HUES64 (cell line): Measurements from ENCODE around the gene PIK3CD.
"Not testable (repeated sequence)": the region's sequence is repeated elsewhere in the genome, so short reads cannot be mapped to it uniquely, and the experiment has no call there.

ENCODE experiments used
- H3K27ac ChIP-seq: 2 replicates; pipeline ENCODE4 v1.7.0; 2013; ENCODE audit warnings: low read depth, low read length, inconsistent platforms
- H3K27me3 ChIP-seq: 2 replicates; pipeline ENCODE4 v1.6.1; 2013; ENCODE audit warnings: mild to moderate bottlenecking, low read length; ENCODE audit not compliant: insufficient read depth
- H3K36me3 ChIP-seq: 2 replicates; pipeline ENCODE4 v1.6.1; 2013; ENCODE audit warnings: mild to moderate bottlenecking, low read length; ENCODE audit not compliant: insufficient read depth
- H3K4me1 ChIP-seq: 2 replicates; pipeline ENCODE4 v1.6.1; 2013; ENCODE audit warnings: mild to moderate bottlenecking, low read length, moderate library complexity; ENCODE audit not compliant: insufficient read depth
- H3K4me3 ChIP-seq: 2 replicates; pipeline ENCODE4 v1.5.1; 2013; ENCODE audit warnings: mild to moderate bottlenecking, low read length, moderate library complexity
- H3K9ac ChIP-seq: 2 replicates; pipeline ENCODE4 v1.6.1; 2013; ENCODE audit warnings: mild to moderate bottlenecking, low read depth, low read length
- H3K9me3 ChIP-seq: 2 replicates; pipeline ENCODE4 v1.6.1; 2013; ENCODE audit warnings: low read depth, low read length; ENCODE audit not compliant: insufficient read depth
- WGBS: fragments of 150-250, 120-280 bp; methylation state at CpG from one replicate; pipeline ENCODE4 v1.1.7; 2013; ENCODE audit warnings: missing lambda C conversion rate; 5-methylcytosine and 5-hydroxymethylcytosine counted together

Gene PIK3CD

DNA sequence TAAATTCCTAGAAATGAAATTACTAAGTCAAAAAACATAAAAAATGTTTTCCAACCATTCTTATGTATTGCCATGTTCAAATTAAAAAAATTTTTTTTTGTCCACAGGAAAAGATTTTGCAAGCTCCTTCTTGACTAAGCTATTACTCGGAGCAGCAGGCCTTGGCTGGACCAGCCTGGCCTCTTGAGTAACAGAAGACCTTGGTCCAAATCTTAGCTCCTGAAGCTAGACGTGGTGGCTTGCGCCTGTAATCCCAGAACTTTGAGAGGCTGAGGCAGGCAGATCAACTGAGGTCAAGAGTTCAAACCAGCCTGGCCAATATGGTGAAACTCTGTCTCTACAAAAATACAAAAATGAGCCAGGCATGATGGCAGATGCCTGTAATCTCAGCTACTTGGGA, 94.7 kb downstream of the PIK3CD start:
- no peak overlapping the region for H3K27ac ChIP-seq
- H3K4me3 ChIP-seq: no peak overlapping the region
- no peak overlapping the region for H3K9ac ChIP-seq
- 98% methylated on average over 3 of the region's 3 CpGs for WGBS
- H3K27me3 ChIP-seq: no peaks in the 10 kb centered on the region
- no peaks in the 10 kb centered on the region for H3K9me3 ChIP-seq
- H3K36me3 ChIP-seq: peaks cover 84% of the 10 kb centered on the region
- no peaks in the 10 kb centered on the region for H3K4me1 ChIP-seq

DNA sequence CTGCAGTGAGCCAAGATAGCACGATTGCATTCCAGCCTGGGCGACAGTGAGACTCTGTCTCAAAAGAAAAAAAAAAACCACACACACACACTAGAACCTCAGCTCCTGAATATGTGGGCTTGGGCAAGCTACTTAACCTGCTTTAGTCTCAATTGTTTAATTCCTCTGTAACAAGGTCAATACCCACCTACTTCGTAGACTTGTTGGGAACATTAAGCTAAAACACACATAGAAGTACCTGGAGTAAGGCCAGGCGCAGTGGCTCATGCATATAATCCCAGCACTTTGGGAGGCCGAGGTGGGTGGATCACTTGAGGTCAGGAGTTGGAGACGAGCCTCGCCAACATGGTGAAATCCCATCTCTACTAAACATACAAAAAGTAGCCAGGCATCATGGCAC, 95.1 kb downstream of the PIK3CD start:
- no peak overlapping the region for H3K4me3 ChIP-seq
- H3K9me3 ChIP-seq: no peaks in the 10 kb centered on the region
- H3K36me3 ChIP-seq: peaks cover 84% of the 10 kb centered on the region
- 96% methylated on average over 7 of the region's 7 CpGs for WGBS
- no peaks in the 10 kb centered on the region for H3K27me3 ChIP-seq
- no peak overlapping the region for H3K9ac ChIP-seq
- no peaks in the 10 kb centered on the region for H3K4me1 ChIP-seq
- no peak overlapping the region for H3K27ac ChIP-seq

DNA sequence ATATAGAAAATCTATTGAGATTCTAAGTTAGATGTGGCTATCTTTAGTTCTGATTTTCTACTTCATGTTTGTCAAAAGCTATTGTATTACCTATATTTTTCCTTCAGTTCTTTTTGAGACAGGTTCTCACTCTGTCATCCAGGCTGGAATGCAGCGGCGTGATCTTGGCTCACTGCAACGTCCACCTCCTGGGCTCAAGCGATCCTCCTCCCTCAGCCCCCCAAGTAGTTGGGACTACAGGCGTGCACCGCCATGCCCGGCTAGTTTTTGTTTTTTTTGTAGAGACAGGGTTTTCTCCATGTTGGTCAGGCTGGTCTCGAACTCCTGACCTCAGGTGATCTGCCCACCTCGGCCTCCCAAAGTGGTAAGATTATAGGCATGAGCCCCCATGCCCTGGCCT, 96.9 kb downstream of the PIK3CD start:
- not testable (repeated sequence) for H3K27me3 ChIP-seq, H3K27ac ChIP-seq, H3K4me1 ChIP-seq, H3K4me3 ChIP-seq, H3K9me3 ChIP-seq, H3K9ac ChIP-seq
- WGBS: 95% methylated on average over 9 of the region's 9 CpGs
- peaks cover 82% of the 10 kb centered on the region for H3K36me3 ChIP-seq

DNA sequence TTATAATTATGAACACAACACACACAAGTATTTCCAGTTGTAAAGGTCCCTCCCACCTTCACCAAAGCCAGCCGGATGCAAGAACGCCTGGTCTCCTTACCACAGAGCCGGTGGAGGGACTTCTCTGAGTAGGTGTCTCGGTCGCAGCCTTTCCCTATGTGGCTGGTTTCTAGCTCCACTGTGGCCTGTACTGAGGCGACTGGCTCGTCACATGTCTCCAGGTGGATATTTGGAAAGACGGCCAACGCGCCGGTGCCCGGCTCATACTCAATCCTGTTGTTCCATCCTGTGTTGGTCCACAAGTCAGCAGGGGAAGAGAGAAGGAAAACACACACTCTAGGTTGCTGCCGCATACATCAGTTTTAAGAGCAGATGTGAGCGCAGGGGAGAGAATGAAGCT, 97.8 kb downstream of the PIK3CD start:
- Histone ChIP-seq H3K36me3 (peaks cover 79% of the 10 kb centered on the region), H3K9me3 (no peaks in the 10 kb centered on the region)

DNA sequence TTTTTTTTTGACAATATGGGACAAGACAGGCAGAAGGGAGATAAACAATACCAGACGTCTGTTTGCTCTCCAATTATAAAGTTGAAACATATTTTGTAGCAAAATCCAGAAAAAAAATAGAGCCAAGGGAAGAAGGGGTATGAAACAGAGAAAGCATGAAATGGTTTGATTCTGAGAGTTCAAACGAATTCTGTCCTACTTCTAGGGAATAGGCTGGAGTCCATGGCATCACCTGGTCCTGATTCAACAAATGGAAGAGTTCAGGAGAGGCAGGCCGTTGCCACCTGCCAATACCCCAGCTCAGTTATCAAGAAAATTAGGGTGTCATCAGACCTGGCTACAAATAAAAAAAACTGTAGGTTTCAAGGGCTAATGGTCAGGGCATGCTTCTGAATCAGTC, 100.4 kb downstream of the PIK3CD start:
- no peaks in the 10 kb centered on the region for H3K27me3 ChIP-seq
- H3K4me1 ChIP-seq: peaks cover 7% of the 10 kb centered on the region; the same call in 1 of the 2 replicates
- 93% methylated on average over 3 of the region's 3 CpGs for WGBS
- peaks cover 64% of the 10 kb centered on the region for H3K36me3 ChIP-seq
- H3K27ac ChIP-seq: no peak overlapping the region
- no peaks in the 10 kb centered on the region for H3K9me3 ChIP-seq
- H3K9ac ChIP-seq: no peak overlapping the region
- no peak overlapping the region for H3K4me3 ChIP-seq

More for the DNA sequence above, 97.8 kb downstream of the PIK3CD start:
- no peak overlapping the region for H3K27ac ChIP-seq
- H3K4me1 ChIP-seq: no peaks in the 10 kb centered on the region
- no peak overlapping the region for H3K4me3 ChIP-seq
- no peak overlapping the region for H3K9ac ChIP-seq
- H3K27me3 ChIP-seq: no peaks in the 10 kb centered on the region
- WGBS: 97% methylated on average over 14 of the region's 14 CpGs

DNA sequence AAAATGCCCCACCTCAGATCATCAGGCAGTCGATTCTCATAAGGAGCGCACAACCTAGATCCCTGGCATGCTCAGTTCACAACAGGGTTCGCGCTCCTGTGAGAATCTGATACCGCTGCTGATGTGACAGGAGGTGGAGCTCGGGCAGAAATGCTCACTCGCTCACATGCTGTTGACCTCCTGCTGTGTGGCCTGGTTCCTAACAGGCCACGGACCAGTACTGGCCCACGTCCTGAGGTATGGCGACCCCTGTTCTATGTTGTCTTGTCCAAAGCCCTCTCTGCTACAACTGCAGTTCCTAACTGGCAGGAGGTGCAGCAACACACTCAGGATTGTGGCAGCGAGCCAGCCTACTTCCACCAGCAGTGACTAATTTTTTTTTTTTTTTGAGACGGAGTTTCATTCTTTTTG, 101.6 kb downstream of the PIK3CD start:
- Histone ChIP-seq H3K9me3 (no peaks in the 10 kb centered on the region), H3K4me3 (no peak overlapping the region), H3K27ac (no peak overlapping the region), H3K27me3 (no peaks in the 10 kb centered on the region), H3K36me3 (peaks cover 61% of the 10 kb centered on the region), H3K4me1 (peaks cover 7% of the 10 kb centered on the region; the same call in 1 of the 2 replicates), H3K9ac (no peak overlapping the region)
- WGBS: 85% methylated on average over 12 of the region's 12 CpGs

DNA sequence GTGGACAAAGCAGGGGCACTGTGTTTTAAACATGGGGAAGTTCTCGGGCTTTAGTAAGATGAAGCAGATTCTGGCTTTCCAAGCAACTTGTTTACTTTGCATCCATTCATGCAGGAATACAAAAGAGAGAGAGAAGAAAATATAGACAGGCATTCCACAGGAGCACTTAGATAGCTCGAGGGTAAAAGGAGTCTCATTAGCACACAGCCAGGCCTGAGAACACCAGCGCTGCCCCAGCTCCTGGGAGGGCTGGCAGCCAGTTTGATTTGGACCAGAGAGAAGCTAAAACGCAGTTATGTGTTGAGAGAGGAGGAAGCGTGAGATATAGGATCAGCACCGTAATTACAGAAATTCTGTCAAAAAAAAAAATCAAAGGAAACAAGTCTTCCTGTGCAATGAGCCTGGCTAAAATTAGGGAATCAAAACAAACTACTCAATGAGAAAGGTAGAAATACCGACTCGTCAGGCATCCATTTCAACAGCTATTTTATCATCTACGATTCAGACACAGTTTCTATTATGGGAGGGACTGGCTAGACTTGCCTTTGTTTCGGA, 104.0 kb downstream of the PIK3CD start:
- Histone ChIP-seq H3K9ac (no peak overlapping the region), H3K4me1 (peaks cover 20% of the 10 kb centered on the region), H3K36me3 (peaks cover 41% of the 10 kb centered on the region), H3K4me3 (no peak overlapping the region), H3K27me3 (no peaks in the 10 kb centered on the region), H3K9me3 (no peaks in the 10 kb centered on the region), H3K27ac (no peak overlapping the region)
- WGBS: 80% methylated on average over 10 of the region's 10 CpGs

DNA sequence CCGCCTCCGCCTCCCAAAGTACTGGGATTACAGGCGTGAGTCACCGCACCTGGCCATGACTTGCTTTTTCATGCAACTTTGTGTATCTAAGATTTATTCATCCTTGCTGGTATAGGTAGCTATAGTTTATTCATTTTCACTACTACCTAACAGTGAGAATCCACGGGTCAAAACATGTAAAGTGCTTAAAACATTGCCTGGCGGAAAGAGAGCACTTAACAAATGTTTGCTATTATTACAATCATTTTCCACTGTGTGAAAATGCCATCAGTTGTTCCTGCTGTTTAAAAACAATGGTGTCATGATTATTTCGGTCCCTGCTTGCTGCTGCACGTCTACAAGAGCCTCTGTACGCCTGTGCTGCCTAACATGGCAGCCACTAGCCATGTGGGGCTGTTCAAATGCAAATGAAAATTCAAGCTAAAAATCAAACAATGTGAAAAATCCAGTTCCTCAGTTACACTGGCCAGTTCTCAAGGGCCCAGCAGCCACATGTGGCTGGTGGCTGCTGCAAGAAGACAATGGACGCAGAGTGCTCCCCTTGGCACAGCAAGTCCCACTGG, 107.1 kb downstream of the PIK3CD start:
- H3K9me3 ChIP-seq: no peaks in the 10 kb centered on the region
- peaks cover 34% of the 10 kb centered on the region for H3K4me1 ChIP-seq
- H3K4me3 ChIP-seq: no peak overlapping the region
- H3K9ac ChIP-seq: no peak overlapping the region
- WGBS: 92% methylated on average over 10 of the region's 10 CpGs
- H3K27ac ChIP-seq: peak overlapping the region; percentile 38; the same call in 1 of the 2 replicates
- no peaks in the 10 kb centered on the region for H3K27me3 ChIP-seq
- H3K36me3 ChIP-seq: peaks cover 16% of the 10 kb centered on the region

DNA sequence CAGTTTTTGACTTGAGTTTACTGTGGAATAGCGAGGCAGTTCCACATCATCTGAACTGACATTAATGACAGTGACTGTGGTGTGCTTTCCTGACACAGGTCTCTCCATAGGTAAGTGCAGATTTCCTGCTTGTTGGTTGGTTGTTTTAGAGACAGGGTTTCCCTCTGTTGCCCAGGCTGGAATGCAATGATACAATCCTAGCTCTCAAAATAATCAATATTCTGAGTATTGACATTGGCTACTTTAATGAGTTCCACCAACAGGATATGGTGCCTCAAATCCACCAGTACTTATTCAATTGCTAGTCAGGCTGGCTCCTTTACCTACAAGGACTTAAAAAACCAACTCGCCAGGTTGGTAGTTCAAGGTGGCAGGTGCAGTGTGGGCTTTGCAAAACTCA, 108.4 kb downstream of the PIK3CD start:
- Histone ChIP-seq H3K4me1 (peaks cover 42% of the 10 kb centered on the region), H3K9ac (no peak overlapping the region), H3K27ac (peak overlapping the region; percentile 9; the same call in 1 of the 2 replicates), H3K9me3 (no peaks in the 10 kb centered on the region), H3K27me3 (no peaks in the 10 kb centered on the region), H3K36me3 (peaks cover 5% of the 10 kb centered on the region; the same call in 1 of the 2 replicates), H3K4me3 (no peak overlapping the region)
- 96% methylated on average over 2 of the region's 2 CpGs for WGBS

DNA sequence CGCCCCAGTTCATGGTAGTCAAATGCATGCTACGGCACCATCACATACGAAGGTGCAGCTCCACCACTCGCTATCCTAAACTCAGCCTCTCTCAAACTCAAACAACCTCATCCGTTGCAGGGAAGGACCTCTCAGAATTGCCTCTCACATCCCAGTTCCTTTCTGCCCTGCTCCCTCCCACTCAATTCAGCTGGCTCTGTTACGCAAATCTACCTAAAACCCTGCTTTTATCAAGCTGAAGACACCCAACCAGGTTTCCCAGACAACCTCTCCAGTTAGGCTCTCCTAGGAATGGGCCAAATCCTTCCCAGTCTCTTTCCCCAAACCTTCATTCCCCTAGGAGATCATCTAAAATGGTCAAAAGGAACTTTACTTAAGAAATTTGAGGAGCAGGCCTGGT, 109.3 kb downstream of the PIK3CD start:
- 50% methylated on average over 6 of the region's 6 CpGs for WGBS
- 0 out of 2 replicates have a peak, but pooled peaks cover 2% of the 10 kb centered on the region for H3K36me3 ChIP-seq
- peak overlapping the region; percentile 84 for H3K27ac ChIP-seq
- H3K27me3 ChIP-seq: no peaks in the 10 kb centered on the region
- no peaks in the 10 kb centered on the region for H3K9me3 ChIP-seq
- peaks cover 39% of the 10 kb centered on the region for H3K4me1 ChIP-seq
- no peak overlapping the region for H3K9ac ChIP-seq
- 0 out of 2 replicates have a peak overlapping the region, but pooled peaks have one; percentile 4 for H3K4me3 ChIP-seq

DNA sequence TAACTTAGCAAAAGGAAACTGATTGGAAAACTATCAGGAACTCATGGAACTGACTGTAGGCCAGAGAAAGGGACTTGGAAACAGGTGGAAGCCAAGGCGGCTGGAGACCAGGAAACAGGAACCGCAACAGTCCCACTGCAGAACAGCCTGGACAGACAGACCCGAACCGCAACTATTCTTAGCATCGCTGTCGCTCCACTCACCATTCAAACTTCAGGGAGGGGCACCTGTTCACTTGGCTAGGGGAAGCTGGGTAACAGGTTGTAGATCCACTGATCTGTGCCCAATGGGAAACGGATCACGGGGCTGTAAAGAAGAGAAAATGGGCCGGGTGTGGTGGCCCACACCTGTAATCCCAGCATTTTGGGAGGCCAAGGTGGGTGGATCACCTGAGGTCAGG, 110.3 kb downstream of the PIK3CD start:
- no peaks in the 10 kb centered on the region for H3K27me3 ChIP-seq
- H3K9ac ChIP-seq: no peak overlapping the region
- peak overlapping the region; percentile 84; the same call in 1 of the 2 replicates for H3K27ac ChIP-seq
- H3K4me1 ChIP-seq: peaks cover 38% of the 10 kb centered on the region
- WGBS: 94% methylated on average over 9 of the region's 9 CpGs
- H3K9me3 ChIP-seq: no peaks in the 10 kb centered on the region
- 0 out of 2 replicates have a peak, but pooled peaks cover 2% of the 10 kb centered on the region for H3K36me3 ChIP-seq
- no peak overlapping the region for H3K4me3 ChIP-seq
